Caco-2 (cell line): ENCODE measurements around the gene NLK. TPM values are rescaled to one million over a fixed set of nuclear protein-coding genes. Genes with fewer than 3 reads are reported as not detected.
"Not testable (repeated sequence)": the region's sequence is repeated elsewhere in the genome, so short reads cannot be mapped to it uniquely, and the experiment has no call there.

Experiments used
- BruUV-seq: library from RNA; stranded (reverse); fragments of 400-500 nt; replicated peaks from 2 replicates; lab custom pipeline; 2021; lab: Mats Ljungman, UMichigan
- CTCF ChIA-PET: fragments of 300-600 bp; sonication (Branson Sonifier 250); formaldehyde crosslinking; loops from one replicate; lab custom pipeline; 2022; ENCODE audit warnings: antibody characterized with exemption; lab: Charles Lee
- POLR2A ChIA-PET: fragments of 300-600 bp; sonication (Branson Sonifier 250); formaldehyde crosslinking; loops from one replicate; lab custom pipeline; 2022; ENCODE audit warnings: antibody characterized with exemption; lab: Charles Lee
- DNase-seq, 2 experiments: peaks; one replicate each; pipeline versions ENCODE4 v3.0.0 to v3.0.0-alpha.2; 2020 to 2022
- H3K27me3 ChIP-seq: replicated peaks from 2 replicates; pipeline ENCODE4 v1.6.0; 2011; ENCODE audit warnings: low read length; ENCODE audit not compliant: control insufficient read depth, insufficient read depth
- H3K36me3 ChIP-seq: 2 replicates; pipeline ENCODE4 v1.5.1; 2011; ENCODE audit warnings: low read length; ENCODE audit not compliant: control insufficient read depth, insufficient read depth
- H3K4me1 ChIP-seq: fragments of 250-450 bp; sonication (Bioruptor Pico); 2 replicates; pipeline ENCODE4 v1.5.1; 2020; ENCODE audit warnings: mild to moderate bottlenecking
- H3K4me3 ChIP-seq: 2 replicates; pipeline ENCODE4 v1.5.1; 2011; ENCODE audit warnings: low read depth, mild to moderate bottlenecking, control low read depth, low read length
- H3K9me3 ChIP-seq: fragments of 250-450 bp; sonication (Bioruptor Pico); 2 replicates; pipeline ENCODE4 v1.5.1; 2020; ENCODE audit warnings: mild to moderate bottlenecking, moderate library complexity
- H3K27ac Mint-ChIP-seq: one replicate; pipeline ENCODE4 v1.8.0; 2022; ENCODE audit warnings: mixed read lengths; ENCODE audit not compliant: unreplicated experiment
- H3K27me3 Mint-ChIP-seq: one replicate; pipeline ENCODE4 v1.8.0; 2022; ENCODE audit warnings: mixed read lengths; ENCODE audit not compliant: insufficient read depth, unreplicated experiment
- H3K36me3 Mint-ChIP-seq: one replicate; pipeline ENCODE4 v1.8.0; 2022; ENCODE audit warnings: mild to moderate bottlenecking, mixed read lengths; ENCODE audit not compliant: insufficient read depth, unreplicated experiment
- H3K4me1 Mint-ChIP-seq: one replicate; pipeline ENCODE4 v1.8.0; 2022; ENCODE audit warnings: low read depth, mixed read lengths; ENCODE audit not compliant: unreplicated experiment
- H3K4me3 Mint-ChIP-seq: one replicate; pipeline ENCODE4 v1.8.0; 2022; ENCODE audit warnings: mild to moderate bottlenecking, moderate library complexity, mixed read lengths; ENCODE audit not compliant: unreplicated experiment
- H3K9me3 Mint-ChIP-seq: one replicate; pipeline ENCODE4 v1.8.0; 2022; ENCODE audit warnings: mixed read lengths; ENCODE audit not compliant: unreplicated experiment
- CTCF ChIP-seq, 2 experiments: fragments of 200-600 bp in 1 of 2; IDR thresholded peaks; 1 replicate in 1 of 2; 2 replicates in 1 of 2; pipeline versions ENCODE4 v1.5.1 to v1.8.0; 2011 to 2022; ENCODE audit warnings: antibody characterized with exemption in 1 of 2, control low read depth in 1 of 2, inconsistent platforms in 1 of 2, low read depth in 1 of 2, low read length in 1 of 2, mild to moderate bottlenecking in 1 of 2, moderate library complexity in 1 of 2; ENCODE audit not compliant: insufficient read depth in 1 of 2, severe bottlenecking in 1 of 2, unreplicated experiment in 1 of 2
- intact Hi-C: fragments of 100-400 bp; cut with micrococcal nuclease; formaldehyde crosslinking; loops from one replicate; pipeline ENCODE4 v1.10.0; 2022; ENCODE audit not compliant: unreplicated experiment
- total RNA-seq: library from RNA; stranded (reverse); gene quantifications from 2 replicates; pipeline ENCODE4 v1.2.3, GENCODE V29; 2022

Gene NLK
- total RNA-seq, 1 experiment from 2014 or later, result 87.3 TPM

- no peak overlapping the region for H3K4me3 Mint-ChIP-seq
- TF ChIP-seq CTCF (IDR thresholded peaks at IDR 0.05; ENCODE audit: insufficient read depth in 1 of 2, low read depth in 1 of 2, low read length in 1 of 2, severe bottlenecking in 1 of 2, unreplicated experiment in 1 of 2), result no peak
- no peak overlapping the region for H3K27ac Mint-ChIP-seq
- Histone ChIP-seq H3K36me3 (no peaks in the 10 kb centered on the region), H3K9me3 (no peaks in the 10 kb centered on the region), H3K4me3 (no peak overlapping the region), H3K27me3 (no peaks in the 10 kb centered on the region), H3K4me1 (peaks cover 5% of the 10 kb centered on the region; the same call in 1 of the 2 replicates)
- peaks cover 12% of the 10 kb centered on the region for H3K4me1 Mint-ChIP-seq
- H3K27me3 Mint-ChIP-seq, result no peaks in the 10 kb centered on the region
- TSS peak; percentile 5 for BruUV-seq
- POLR2A ChIA-PET, result no interaction called here
- H3K9me3 Mint-ChIP-seq, result no peaks in the 10 kb centered on the region
- DNase-seq, result peak in 1 of 2 experiments; percentile 33
- intact Hi-C loops, result no loop called here
- peaks cover 19% of the 10 kb centered on the region for H3K36me3 Mint-ChIP-seq
- CTCF ChIA-PET, result no interaction called here
These were observed 111.7 kb downstream of the NLK start for GRCh38 chr17:28154214-28154613.

GRCh38 chr17:28155405-28155804, 112.9 kb downstream of the NLK start:
- H3K4me1 ChIP-seq, H3K36me3 ChIP-seq, CTCF ChIA-PET, H3K4me3 Mint-ChIP-seq, intact Hi-C loops, H3K27me3 ChIP-seq, H3K4me3 ChIP-seq, H3K9me3 Mint-ChIP-seq, BruUV-seq, H3K27ac Mint-ChIP-seq, H3K9me3 ChIP-seq, POLR2A ChIA-PET, DNase-seq, H3K27me3 Mint-ChIP-seq: not testable (repeated sequence)
- peaks cover 22% of the 10 kb centered on the region for H3K4me1 Mint-ChIP-seq
- peaks cover 19% of the 10 kb centered on the region for H3K36me3 Mint-ChIP-seq

GRCh38 chr17:28159004-28159403, 116.5 kb downstream of the NLK start:
- Mint-ChIP-seq H3K4me1 (peaks cover 27% of the 10 kb centered on the region), H3K27me3 (no peaks in the 10 kb centered on the region), H3K36me3 (peaks cover 12% of the 10 kb centered on the region), H3K4me3 (no peak overlapping the region), H3K9me3 (no peaks in the 10 kb centered on the region), H3K27ac (no peak overlapping the region)
- no peak for TF ChIP-seq CTCF (IDR thresholded peaks at IDR 0.05; ENCODE audit: insufficient read depth in 1 of 2, low read depth in 1 of 2, low read length in 1 of 2, severe bottlenecking in 1 of 2, unreplicated experiment in 1 of 2)
- intact Hi-C loops, result no loop called here
- DNase-seq, result no peak
- Histone ChIP-seq H3K36me3 (no peaks in the 10 kb centered on the region), H3K27me3 (no peaks in the 10 kb centered on the region), H3K9me3 (no peaks in the 10 kb centered on the region), H3K4me3 (no peak overlapping the region), H3K4me1 (peaks cover 10% of the 10 kb centered on the region)
- POLR2A ChIA-PET, result no interaction called here
- CTCF ChIA-PET, result no interaction called here
- BruUV-seq, result no TSS peak

GRCh38 chr17:28159924-28160323, 117.4 kb downstream of the NLK start:
- DNase-seq, result no peak
- Mint-ChIP-seq H3K4me3 (no peak overlapping the region), H3K27me3 (no peaks in the 10 kb centered on the region), H3K4me1 (peaks cover 23% of the 10 kb centered on the region), H3K9me3 (no peaks in the 10 kb centered on the region), H3K36me3 (peaks cover 12% of the 10 kb centered on the region), H3K27ac (no peak overlapping the region)
- Histone ChIP-seq H3K27me3 (no peaks in the 10 kb centered on the region), H3K36me3 (no peaks in the 10 kb centered on the region), H3K4me3 (no peak overlapping the region), H3K4me1 (peaks cover 6% of the 10 kb centered on the region; the same call in 1 of the 2 replicates), H3K9me3 (no peaks in the 10 kb centered on the region)
- TF ChIP-seq CTCF (IDR thresholded peaks at IDR 0.05; ENCODE audit: insufficient read depth in 1 of 2, low read depth in 1 of 2, low read length in 1 of 2, severe bottlenecking in 1 of 2, unreplicated experiment in 1 of 2), result no peak
- POLR2A ChIA-PET, result no interaction called here
- intact Hi-C loops, result loop anchor here (5.0 kb wide), 1 partner anchor 48 kb away; no protein-coding TSS in a partner anchor
- CTCF ChIA-PET, result no interaction called here
- BruUV-seq, result no TSS peak
